ENCODE data around the gene APCDD1.

APCDD1 gene

DNA sequence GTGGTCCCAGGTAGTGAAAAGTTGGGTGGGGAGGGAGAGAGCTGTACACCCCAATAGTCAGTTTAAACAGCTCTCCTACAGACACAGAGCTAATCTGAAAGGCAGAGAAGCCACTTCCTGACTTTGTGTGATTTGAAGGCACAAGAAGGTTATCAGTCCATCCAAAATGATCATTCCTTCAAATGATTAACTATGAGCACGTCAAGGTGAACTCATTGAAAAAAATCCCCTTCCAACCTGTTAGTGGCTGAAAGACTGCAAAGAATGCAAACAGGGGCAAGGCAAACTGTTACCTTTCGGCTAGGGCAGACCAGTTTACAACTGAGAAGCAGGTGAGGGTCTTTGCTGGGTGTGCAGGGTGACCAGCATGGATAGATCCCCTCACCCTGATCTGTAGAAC, 22.8 kb upstream of the APCDD1 start:
- TF ChIP-seq, protein P1, sequence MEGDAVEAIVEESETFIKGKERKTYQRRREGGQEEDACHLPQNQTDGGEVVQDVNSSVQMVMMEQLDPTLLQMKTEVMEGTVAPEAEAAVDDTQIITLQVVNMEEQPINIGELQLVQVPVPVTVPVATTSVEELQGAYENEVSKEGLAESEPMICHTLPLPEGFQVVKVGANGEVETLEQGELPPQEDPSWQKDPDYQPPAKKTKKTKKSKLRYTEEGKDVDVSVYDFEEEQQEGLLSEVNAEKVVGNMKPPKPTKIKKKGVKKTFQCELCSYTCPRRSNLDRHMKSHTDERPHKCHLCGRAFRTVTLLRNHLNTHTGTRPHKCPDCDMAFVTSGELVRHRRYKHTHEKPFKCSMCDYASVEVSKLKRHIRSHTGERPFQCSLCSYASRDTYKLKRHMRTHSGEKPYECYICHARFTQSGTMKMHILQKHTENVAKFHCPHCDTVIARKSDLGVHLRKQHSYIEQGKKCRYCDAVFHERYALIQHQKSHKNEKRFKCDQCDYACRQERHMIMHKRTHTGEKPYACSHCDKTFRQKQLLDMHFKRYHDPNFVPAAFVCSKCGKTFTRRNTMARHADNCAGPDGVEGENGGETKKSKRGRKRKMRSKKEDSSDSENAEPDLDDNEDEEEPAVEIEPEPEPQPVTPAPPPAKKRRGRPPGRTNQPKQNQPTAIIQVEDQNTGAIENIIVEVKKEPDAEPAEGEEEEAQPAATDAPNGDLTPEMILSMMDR (IDR thresholded peaks at IDR 0.05; ENCODE audit: low read depth, low read length, missing control alignments) = no peak
- DNase-seq (ENCODE audit: low read depth) = no peak
- no peak overlapping the region for H3K4me3 ChIP-seq (ENCODE audit: low read depth, low read length)

DNA sequence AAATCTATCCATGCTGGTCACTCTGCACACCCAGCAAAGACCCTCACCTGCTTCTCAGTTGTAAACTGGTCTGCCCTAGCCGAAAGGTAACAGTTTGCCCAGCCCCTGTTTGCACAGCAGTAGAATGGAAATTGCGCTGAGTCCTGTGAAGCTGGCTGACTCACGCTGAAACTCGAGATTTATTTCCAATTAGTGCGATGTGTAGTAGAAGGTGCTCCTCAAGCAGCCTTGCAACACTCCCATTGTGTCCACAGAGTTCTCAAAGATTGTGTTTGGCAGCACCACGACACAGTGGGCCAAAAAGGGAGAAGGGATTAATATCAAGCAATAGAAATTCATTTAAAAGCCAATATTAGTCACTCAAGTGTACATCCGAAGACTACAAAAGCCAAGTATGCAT, 21.7 kb upstream of the APCDD1 start:
- no peak overlapping the region for H3K4me3 ChIP-seq (ENCODE audit: low read depth, low read length)
- TF ChIP-seq, protein P1 (IDR thresholded peaks at IDR 0.05; ENCODE audit: low read depth, low read length, missing control alignments) = no peak

DNA sequence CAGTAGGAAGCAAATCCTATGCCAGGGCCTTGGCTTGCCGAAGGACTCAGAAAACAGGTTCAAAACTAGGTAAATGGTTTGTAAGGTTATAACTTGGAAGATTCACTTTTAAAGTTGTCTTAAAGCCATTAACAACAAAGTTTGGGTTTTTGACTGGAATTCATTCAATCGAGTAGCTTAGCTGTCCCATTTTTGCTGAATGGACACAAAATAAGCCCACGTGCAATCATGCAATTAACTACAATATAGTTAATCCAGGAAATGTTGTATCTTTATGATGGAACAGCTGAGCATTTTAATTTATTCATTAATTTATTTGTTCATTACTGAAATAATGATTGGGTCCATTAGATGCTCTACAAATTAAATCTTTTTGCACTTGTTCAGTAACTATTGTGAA, 18.3 kb upstream of the APCDD1 start:
- no peak overlapping the region for H3K4me3 ChIP-seq (ENCODE audit: low read depth, low read length)
- DNase-seq (ENCODE audit: low read depth) = no peak
- TF ChIP-seq, protein P1 (IDR thresholded peaks at IDR 0.05; ENCODE audit: low read depth, low read length, missing control alignments) = no peak

More for the DNA sequence above, 21.7 kb upstream of the APCDD1 start:
- DNase-seq (ENCODE audit: low read depth) = no peak

DNA sequence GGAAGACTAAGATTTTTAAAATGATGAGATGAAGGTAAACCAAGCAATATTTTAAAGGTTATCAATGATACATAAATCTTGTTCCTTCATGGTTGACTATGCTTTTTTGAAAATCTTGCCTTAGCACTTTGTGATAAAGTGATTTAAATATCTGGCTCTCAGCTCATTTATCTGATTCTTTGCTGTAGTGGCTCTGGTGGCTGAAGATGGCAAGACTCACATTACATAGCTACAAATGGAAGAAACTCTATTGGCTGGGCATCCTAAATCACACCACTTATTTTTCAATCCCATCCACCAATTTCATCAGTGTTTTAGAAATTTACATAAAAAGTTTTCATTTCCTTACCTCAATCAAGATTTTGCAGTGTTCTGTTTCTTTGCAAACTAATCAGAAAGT, 16.6 kb upstream of the APCDD1 start:
- H3K4me3 ChIP-seq (ENCODE audit: low read depth, low read length) = no peak overlapping the region
- DNase-seq (ENCODE audit: low read depth) = no peak
- TF ChIP-seq, protein P1 (IDR thresholded peaks at IDR 0.05; ENCODE audit: low read depth, low read length, missing control alignments) = no peak

DNA sequence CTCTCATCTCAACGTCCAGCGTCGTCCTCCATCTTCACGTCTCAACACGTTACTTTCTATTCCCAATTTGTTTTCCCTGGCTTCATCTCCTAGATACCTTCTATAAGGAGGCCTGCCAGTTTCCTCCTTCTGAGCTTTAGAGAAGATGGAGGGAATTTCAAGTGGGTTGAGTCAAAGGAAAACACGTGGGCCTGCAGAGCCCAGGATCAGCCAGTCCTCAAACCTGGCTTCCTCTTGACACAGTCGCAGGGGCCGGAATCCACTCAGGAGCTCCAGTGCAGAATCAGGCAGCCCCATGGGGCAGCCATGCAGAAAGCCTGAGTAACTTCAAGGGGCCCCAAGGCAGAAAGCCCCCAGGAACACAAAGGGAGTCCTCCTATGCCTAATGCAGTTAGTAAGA, 14.5 kb upstream of the APCDD1 start:
- DNase-seq (ENCODE audit: low read depth) = no peak
- H3K4me3 ChIP-seq (ENCODE audit: low read depth, low read length) = no peak overlapping the region
- TF ChIP-seq, protein P1 (IDR thresholded peaks at IDR 0.05; ENCODE audit: low read depth, low read length, missing control alignments) = no peak

DNA sequence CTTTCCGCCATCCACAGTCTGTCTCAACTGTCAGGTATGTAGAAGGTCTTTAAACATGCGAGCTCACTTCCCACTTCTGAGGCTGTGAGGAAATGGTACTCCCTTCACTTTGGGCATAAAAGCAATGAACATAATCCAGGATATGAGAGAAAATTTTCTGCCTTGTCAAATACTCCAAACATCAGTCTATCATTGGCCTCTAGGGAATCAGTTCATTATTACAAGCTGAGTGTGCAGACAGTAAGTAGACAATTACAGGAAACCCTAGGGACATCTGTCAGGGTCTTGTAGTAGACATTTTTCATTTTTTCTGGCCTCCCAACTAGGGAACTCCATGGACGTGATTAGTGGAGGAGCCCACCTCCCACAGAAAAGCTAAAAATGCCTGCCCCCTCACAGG, 13.6 kb upstream of the APCDD1 start:
- no peak for DNase-seq (ENCODE audit: low read depth)
- H3K4me3 ChIP-seq (ENCODE audit: low read depth, low read length) = no peak overlapping the region
- TF ChIP-seq, protein P1 (IDR thresholded peaks at IDR 0.05; ENCODE audit: low read depth, low read length, missing control alignments) = no peak

DNA sequence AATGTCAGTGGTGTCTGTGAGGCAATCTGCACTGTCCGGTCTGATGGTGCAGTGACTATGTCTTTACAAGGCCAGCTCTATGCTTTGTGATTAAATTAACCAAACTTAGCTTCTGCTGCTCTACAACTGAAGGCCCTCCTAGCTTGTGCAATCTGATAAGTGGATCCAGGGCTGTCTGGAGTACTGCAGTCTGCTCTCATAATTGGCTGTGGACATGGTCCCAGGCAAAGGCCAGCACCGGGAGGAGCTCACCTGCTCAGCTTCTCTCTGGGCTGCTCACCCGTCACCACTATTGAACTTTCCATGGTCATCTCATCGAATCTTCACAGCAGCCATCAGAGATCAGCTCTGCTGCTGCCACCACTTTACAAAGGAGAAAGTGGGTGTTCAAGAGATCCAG, 13.0 kb upstream of the APCDD1 start:
- no peak overlapping the region for H3K4me3 ChIP-seq (ENCODE audit: low read depth, low read length)
- TF ChIP-seq, protein P1 (IDR thresholded peaks at IDR 0.05; ENCODE audit: low read depth, low read length, missing control alignments) = no peak

More for the DNA sequence above, 13.0 kb upstream of the APCDD1 start:
- DNase-seq (ENCODE audit: low read depth) = no peak

Data from GM12864 (cell line).